Smooth muscle cell (in vitro differentiated cells): ENCODE data around the gene NXT1. TPM values are rescaled to one million over a fixed set of nuclear protein-coding genes. Genes with fewer than 3 reads are reported as not detected.

ENCODE experiments used
- DNase-seq: peaks from one replicate; lab custom pipeline; 2025; ENCODE audit not compliant: unreplicated experiment; lab: John Stamatoyannopoulos, UW
- H2AFZ ChIP-seq: fragments of 200-600 bp; sonication (generic); 2 replicates; pipeline ENCODE4 v1.6.0; 2016; ENCODE audit warnings: antibody characterized with exemption, low read depth, mild to moderate bottlenecking
- H3F3A ChIP-seq: fragments of 200-600 bp; sonication (generic); 2 replicates; pipeline ENCODE4 v1.6.0; 2017; ENCODE audit warnings: antibody characterized with exemption, low read depth
- H3K27ac ChIP-seq: fragments of 200-600 bp; sonication (generic); 2 replicates; pipeline ENCODE4 v1.5.1; 2016; ENCODE audit warnings: low read depth, mild to moderate bottlenecking
- H3K27me3 ChIP-seq: fragments of 200-600 bp; sonication (generic); 2 replicates; pipeline ENCODE4 v1.6.1; 2016; ENCODE audit warnings: low read depth, mild to moderate bottlenecking
- H3K36me3 ChIP-seq: fragments of 200-600 bp; sonication (generic); 2 replicates; pipeline ENCODE4 v1.5.1; 2016; ENCODE audit warnings: low read depth
- H3K4me1 ChIP-seq: fragments of 200-600 bp; sonication (generic); 2 replicates; pipeline ENCODE4 v1.5.1; 2016; ENCODE audit warnings: low read depth
- H3K4me2 ChIP-seq: fragments of 200-600 bp; sonication (generic); 2 replicates; pipeline ENCODE4 v1.6.0; 2016; ENCODE audit warnings: mild to moderate bottlenecking
- H3K4me3 ChIP-seq: fragments of 200-600 bp; sonication (generic); 2 replicates; pipeline ENCODE4 v1.5.1; 2016; ENCODE audit warnings: mild to moderate bottlenecking
- H3K79me2 ChIP-seq: fragments of 200-600 bp; sonication (generic); 2 replicates; pipeline ENCODE4 v1.6.0; 2016; ENCODE audit warnings: low read depth, mild to moderate bottlenecking
- H3K9ac ChIP-seq: fragments of 200-600 bp; sonication (generic); 2 replicates; pipeline ENCODE4 v1.6.0; 2016; ENCODE audit warnings: low read depth
- H3K9me3 ChIP-seq: fragments of 200-600 bp; sonication (generic); replicated peaks from 2 replicates; pipeline ENCODE4 v1.5.1; 2016; ENCODE audit warnings: low read depth
- H4K20me1 ChIP-seq: fragments of 200-600 bp; sonication (generic); 2 replicates; pipeline ENCODE4 v1.6.0; 2016; ENCODE audit warnings: low read depth
- WGBS: methylation state at CpG from one replicate; pipeline ENCODE4 v1.1.7; 2016; ENCODE audit warnings: low lambda C conversion rate; 5-methylcytosine and 5-hydroxymethylcytosine counted together
- polyA plus RNA-seq: library from polyadenylated mRNA; unstranded; fragments of >200 nt; fragmentation: Nextera tagmentation; extraction: Ambion mirVana; gene quantifications from 2 replicates; pipeline ENCODE4 v1.2.1, GENCODE V29; 2016
- total RNA-seq: library from RNA; depleted of rRNA; stranded (reverse); fragments of >200 nt; gene quantifications from 2 replicates; pipeline ENCODE4 v1.2.3, GENCODE V29; 2014
- TF ChIP-seq, protein P1 (sequence below): fragments of 200-600 bp; sonication (generic); IDR thresholded peaks from 2 replicates; pipeline ENCODE4 v1.5.1; 2017; ENCODE audit warnings: borderline replicate concordance, mild to moderate bottlenecking, antibody characterized with exemption; ENCODE audit not compliant: insufficient read depth, poor library complexity, severe bottlenecking

Gene NXT1
- total and polyA plus RNA-seq, 2 experiments from 2014 or later = 45.3 to 49.6 TPM

DNA sequence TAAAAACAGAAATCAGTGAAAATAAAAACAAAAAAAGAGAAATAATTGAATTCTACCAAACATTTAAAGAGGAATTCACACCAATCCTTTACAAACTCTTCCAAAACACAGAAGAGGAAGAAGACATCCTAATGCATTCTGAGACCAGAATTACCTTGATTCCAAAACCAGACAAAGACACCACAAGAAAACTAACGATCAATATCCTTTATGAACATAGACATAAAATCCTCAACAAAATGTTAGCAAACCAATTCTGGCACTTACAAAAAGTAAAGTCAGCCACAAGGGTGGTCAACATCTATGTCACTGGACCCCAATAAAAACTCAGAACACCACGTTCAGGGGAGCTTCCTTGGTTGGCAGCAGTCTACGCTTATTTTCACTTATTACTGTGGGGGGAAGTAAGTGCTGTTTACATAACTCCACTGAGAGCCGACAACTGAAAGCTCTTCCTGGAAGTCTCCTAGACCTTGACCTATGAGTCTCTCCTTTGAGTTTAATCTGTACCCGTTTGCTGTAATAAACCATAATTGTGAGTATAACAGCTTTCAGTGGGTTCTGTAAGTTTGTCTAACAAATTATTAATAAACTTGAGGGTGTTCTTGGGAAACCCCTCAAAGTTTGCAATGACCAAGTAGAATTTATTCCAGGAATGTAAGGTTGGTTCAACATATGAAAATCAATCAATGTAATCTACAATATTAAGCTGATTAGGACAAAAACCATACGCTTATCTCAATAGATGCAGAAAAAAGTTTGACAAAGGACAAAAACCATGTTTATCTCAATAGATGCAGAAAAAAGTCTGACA, 35.9 kb downstream of the NXT1 start:
- Histone ChIP-seq H3K4me3 (no peak overlapping the region), H3K9me3 (no peaks in the 10 kb centered on the region), H3K4me1 (no peaks in the 10 kb centered on the region), H3K27me3 (no peaks in the 10 kb centered on the region), H3F3A (no peaks in the 10 kb centered on the region), H3K79me2 (peaks cover 14% of the 10 kb centered on the region), H4K20me1 (peaks cover 12% of the 10 kb centered on the region), H3K4me2 (no peak overlapping the region), H3K9ac (no peak overlapping the region), H3K36me3 (peaks cover 13% of the 10 kb centered on the region), H3K27ac (no peak overlapping the region), H2AFZ (no peak overlapping the region)
- TF ChIP-seq, protein P1, sequence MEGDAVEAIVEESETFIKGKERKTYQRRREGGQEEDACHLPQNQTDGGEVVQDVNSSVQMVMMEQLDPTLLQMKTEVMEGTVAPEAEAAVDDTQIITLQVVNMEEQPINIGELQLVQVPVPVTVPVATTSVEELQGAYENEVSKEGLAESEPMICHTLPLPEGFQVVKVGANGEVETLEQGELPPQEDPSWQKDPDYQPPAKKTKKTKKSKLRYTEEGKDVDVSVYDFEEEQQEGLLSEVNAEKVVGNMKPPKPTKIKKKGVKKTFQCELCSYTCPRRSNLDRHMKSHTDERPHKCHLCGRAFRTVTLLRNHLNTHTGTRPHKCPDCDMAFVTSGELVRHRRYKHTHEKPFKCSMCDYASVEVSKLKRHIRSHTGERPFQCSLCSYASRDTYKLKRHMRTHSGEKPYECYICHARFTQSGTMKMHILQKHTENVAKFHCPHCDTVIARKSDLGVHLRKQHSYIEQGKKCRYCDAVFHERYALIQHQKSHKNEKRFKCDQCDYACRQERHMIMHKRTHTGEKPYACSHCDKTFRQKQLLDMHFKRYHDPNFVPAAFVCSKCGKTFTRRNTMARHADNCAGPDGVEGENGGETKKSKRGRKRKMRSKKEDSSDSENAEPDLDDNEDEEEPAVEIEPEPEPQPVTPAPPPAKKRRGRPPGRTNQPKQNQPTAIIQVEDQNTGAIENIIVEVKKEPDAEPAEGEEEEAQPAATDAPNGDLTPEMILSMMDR = no peak
- no peak for DNase-seq
- 92% methylated on average over 6 of the region's 6 CpGs for WGBS

DNA sequence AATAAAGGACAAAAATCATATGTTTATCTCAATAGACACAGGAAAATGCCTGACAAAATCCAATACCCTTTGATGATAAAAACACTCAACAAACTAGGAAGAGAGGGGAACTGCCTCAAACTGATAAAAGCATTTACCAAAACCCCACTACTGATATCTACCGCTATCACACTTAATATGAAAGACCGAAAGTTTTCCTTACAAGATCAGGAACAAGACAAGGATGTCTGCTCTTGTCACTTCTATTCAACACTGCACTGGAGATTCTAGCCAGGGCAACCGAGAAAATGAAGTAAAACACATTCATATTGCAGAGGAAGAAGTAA, 36.5 kb downstream of the NXT1 start:
- no peak overlapping the region for H3K4me3 ChIP-seq
- WGBS = 85% methylated on average over 3 of the region's 3 CpGs
- H3K4me2 ChIP-seq = no peak overlapping the region
- no peak overlapping the region for H2AFZ ChIP-seq
- H3K9ac ChIP-seq = no peak overlapping the region
- TF ChIP-seq, protein P1 = no peak
- H3K27me3 ChIP-seq = no peaks in the 10 kb centered on the region
- no peaks in the 10 kb centered on the region for H3K9me3 ChIP-seq
- no peaks in the 10 kb centered on the region for H3F3A ChIP-seq
- H3K4me1 ChIP-seq = no peaks in the 10 kb centered on the region
- H3K79me2 ChIP-seq = peaks cover 14% of the 10 kb centered on the region
- H3K27ac ChIP-seq = no peak overlapping the region
- peaks cover 9% of the 10 kb centered on the region for H4K20me1 ChIP-seq
- no peak for DNase-seq
- H3K36me3 ChIP-seq = peaks cover 13% of the 10 kb centered on the region

DNA sequence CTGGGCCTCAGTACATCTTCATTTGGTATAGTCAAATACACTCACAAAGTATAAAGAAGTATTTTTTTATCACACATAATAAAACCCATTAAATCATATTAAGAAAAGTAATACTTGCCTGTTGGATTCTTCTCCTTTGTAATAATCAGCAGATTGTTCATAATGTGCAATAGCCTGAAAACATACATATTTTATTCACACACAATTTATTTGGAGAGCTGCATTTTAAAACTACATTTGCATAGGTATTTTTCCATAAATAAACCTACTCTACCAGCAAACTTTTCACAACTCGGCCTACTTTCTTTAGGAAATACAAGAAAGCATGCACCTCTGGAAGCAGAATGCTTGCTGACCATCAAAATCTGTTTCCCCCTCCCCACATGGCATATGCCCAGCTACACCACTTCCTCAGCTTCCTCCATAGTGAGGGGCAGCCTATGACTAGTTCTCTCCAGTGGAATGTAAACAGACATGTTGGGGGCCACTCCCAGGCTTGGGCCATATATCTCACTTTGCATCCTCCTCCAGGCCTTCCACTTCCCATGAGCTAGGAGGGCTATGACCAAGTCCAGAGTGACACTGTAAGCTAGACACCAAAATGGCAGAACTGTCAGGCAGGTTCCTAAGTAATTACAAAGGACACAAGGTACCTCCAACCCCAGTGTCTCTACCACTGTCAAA, 39.6 kb downstream of the NXT1 start:
- H3K27ac ChIP-seq = peak overlapping the region; percentile 9
- H3K4me2 ChIP-seq = no peak overlapping the region
- 100% methylated on average over 1 of the region's 1 CpG for WGBS
- no peaks in the 10 kb centered on the region for H3F3A ChIP-seq
- no peak overlapping the region for H3K9ac ChIP-seq
- no peaks in the 10 kb centered on the region for H3K9me3 ChIP-seq
- TF ChIP-seq, protein P1 = no peak
- no peak overlapping the region for H3K4me3 ChIP-seq
- no peak for DNase-seq
- H3K4me1 ChIP-seq = no peaks in the 10 kb centered on the region
- no peak overlapping the region for H2AFZ ChIP-seq
- H4K20me1 ChIP-seq = peaks cover 8% of the 10 kb centered on the region
- peaks cover 10% of the 10 kb centered on the region for H3K36me3 ChIP-seq
- no peaks in the 10 kb centered on the region for H3K27me3 ChIP-seq
- H3K79me2 ChIP-seq = peaks cover 14% of the 10 kb centered on the region
